Vagina (tissue), 2 donors: ENCODE data around the gene OR51E2. TPM values are rescaled to one million over a fixed set of nuclear protein-coding genes. Genes with fewer than 3 reads are reported as not detected.

ENCODE experiments used
- DNase-seq, 2 donors: peaks; one replicate each; pipeline ENCODE4 v3.0.0-alpha.2; 2017; ENCODE audit errors: extremely low spot score in 2 of 2
- H3K27ac ChIP-seq: fragments of 200-600 bp; sonication (generic); one replicate; pipeline ENCODE4 v1.5.1; 2019
- H3K27me3 ChIP-seq: fragments of 200-600 bp; sonication (generic); one replicate; pipeline ENCODE4 v1.5.1; 2019
- H3K36me3 ChIP-seq, 2 donors: fragments of 200-600 bp; sonication (generic); one replicate each; pipeline ENCODE4 v1.5.1; 2017 to 2019
- H3K4me1 ChIP-seq: fragments of 200-600 bp; sonication (generic); one replicate; pipeline ENCODE4 v1.5.1; 2019
- H3K4me3 ChIP-seq, 2 donors: fragments of 200-600 bp; sonication (generic); 1 replicate in 1 of 2; 2 replicates in 1 of 2; pipeline ENCODE4 v1.5.1; 2016 to 2019
- H3K9me3 ChIP-seq: fragments of 200-600 bp; sonication (generic); one replicate; pipeline ENCODE4 v1.5.1; 2019
- POLR2A ChIP-seq, 2 donors: fragments of 450-650 bp; IDR thresholded peaks; one replicate each; pipeline ENCODE4 v1.6.1; 2017; ENCODE audit warnings: antibody characterized with exemption in 2 of 2, mild to moderate bottlenecking in 2 of 2, moderate library complexity in 2 of 2
- POLR2AphosphoS5 ChIP-seq, 2 donors: sonication (generic); formaldehyde crosslinking; IDR thresholded peaks; one replicate each; pipeline ENCODE4 v1.9.0; 2017; ENCODE audit warnings: antibody characterized with exemption in 2 of 2, mild to moderate bottlenecking in 2 of 2, low read depth in 1 of 2; ENCODE audit not compliant: insufficient read depth in 1 of 2
- intact Hi-C: fragments of 100-400 bp; cut with DNase I; formaldehyde crosslinking; loops from one replicate; pipeline ENCODE4 v1.15.1; 2023
- total RNA-seq: library from RNA; depleted of rRNA; stranded (reverse); fragments of >200 nt; gene quantifications from one replicate; pipeline ENCODE4 v1.2.3, GENCODE V29; 2016
- TF ChIP-seq, protein P1 (sequence below), 3 experiments: fragments of 450-650 bp in 2 of 3; fragments of 200-600 bp in 1 of 3; sonication (generic) in 1 of 3; IDR thresholded peaks; one replicate each; pipeline ENCODE4 v1.5.1; 2017 to 2019; ENCODE audit warnings: antibody characterized with exemption in 3 of 3, mild to moderate bottlenecking in 2 of 3, moderate library complexity in 2 of 3

OR51E2 gene
- total RNA-seq, 1 donor from 2014 or later, result 0.98 TPM

DNA sequence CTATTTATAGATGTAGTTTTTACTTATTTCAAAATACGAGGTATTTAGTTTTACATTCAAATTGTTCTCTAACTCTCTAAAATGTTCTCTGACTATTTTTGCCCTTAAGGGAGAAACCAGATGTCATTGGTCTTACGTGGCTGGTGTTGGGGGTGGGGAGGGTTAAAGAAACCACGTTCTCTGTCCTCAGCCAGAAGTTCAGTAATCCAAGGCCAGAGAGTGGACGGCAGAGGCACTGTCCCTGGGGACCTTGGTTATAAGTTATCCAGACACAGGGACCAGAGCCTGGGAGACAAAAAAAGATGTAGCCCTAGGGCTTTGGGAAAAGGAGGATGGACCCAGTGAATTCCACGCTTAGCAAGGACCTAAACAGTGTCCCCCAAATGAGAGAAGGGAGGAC lies 54.6 kb downstream of the OR51E2 start:
- Histone ChIP-seq H3K27ac (no peak overlapping the region), H3K4me3 (no peak overlapping the region), H3K36me3 (no peaks in the 10 kb centered on the region), H3K9me3 (no peaks in the 10 kb centered on the region), H3K4me1 (peaks cover 8% of the 10 kb centered on the region), H3K27me3 (no peaks in the 10 kb centered on the region)
- no peak for TF ChIP-seq POLR2AphosphoS5 (IDR thresholded peaks at IDR 0.05; ENCODE audit: insufficient read depth in 1 of 2, low read depth in 1 of 2)
- TF ChIP-seq POLR2A (IDR thresholded peaks at IDR 0.05), result no peak
- TF ChIP-seq, protein P1, sequence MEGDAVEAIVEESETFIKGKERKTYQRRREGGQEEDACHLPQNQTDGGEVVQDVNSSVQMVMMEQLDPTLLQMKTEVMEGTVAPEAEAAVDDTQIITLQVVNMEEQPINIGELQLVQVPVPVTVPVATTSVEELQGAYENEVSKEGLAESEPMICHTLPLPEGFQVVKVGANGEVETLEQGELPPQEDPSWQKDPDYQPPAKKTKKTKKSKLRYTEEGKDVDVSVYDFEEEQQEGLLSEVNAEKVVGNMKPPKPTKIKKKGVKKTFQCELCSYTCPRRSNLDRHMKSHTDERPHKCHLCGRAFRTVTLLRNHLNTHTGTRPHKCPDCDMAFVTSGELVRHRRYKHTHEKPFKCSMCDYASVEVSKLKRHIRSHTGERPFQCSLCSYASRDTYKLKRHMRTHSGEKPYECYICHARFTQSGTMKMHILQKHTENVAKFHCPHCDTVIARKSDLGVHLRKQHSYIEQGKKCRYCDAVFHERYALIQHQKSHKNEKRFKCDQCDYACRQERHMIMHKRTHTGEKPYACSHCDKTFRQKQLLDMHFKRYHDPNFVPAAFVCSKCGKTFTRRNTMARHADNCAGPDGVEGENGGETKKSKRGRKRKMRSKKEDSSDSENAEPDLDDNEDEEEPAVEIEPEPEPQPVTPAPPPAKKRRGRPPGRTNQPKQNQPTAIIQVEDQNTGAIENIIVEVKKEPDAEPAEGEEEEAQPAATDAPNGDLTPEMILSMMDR (IDR thresholded peaks at IDR 0.05), result no peak
- DNase-seq, result no peak
- intact Hi-C loops, result no loop called here

GRCh38 chr11:4642043-4642442 lies 55.6 kb downstream of the OR51E2 start:
- no peak overlapping the region for H3K4me3 ChIP-seq
- H3K36me3 ChIP-seq, result no peaks in the 10 kb centered on the region
- no peak for DNase-seq
- no peak overlapping the region for H3K27ac ChIP-seq
- no peaks in the 10 kb centered on the region for H3K9me3 ChIP-seq
- peaks cover under 1% of the 10 kb centered on the region for H3K4me1 ChIP-seq
- TF ChIP-seq, protein P1 (IDR thresholded peaks at IDR 0.05), result no peak
- intact Hi-C loops, result no loop called here
- no peaks in the 10 kb centered on the region for H3K27me3 ChIP-seq

GRCh38 chr11:4641501-4641900 lies 56.2 kb downstream of the OR51E2 start:
- Histone ChIP-seq H3K36me3 (no peaks in the 10 kb centered on the region), H3K4me3 (no peak overlapping the region), H3K27me3 (no peaks in the 10 kb centered on the region), H3K27ac (no peak overlapping the region), H3K4me1 (no peaks in the 10 kb centered on the region), H3K9me3 (no peaks in the 10 kb centered on the region)
- intact Hi-C loops, result no loop called here
- DNase-seq, result no peak
- TF ChIP-seq POLR2A (IDR thresholded peaks at IDR 0.05) (no peak), POLR2AphosphoS5 (IDR thresholded peaks at IDR 0.05; ENCODE audit: insufficient read depth in 1 of 2, low read depth in 1 of 2) (no peak)
- TF ChIP-seq, protein P1 (IDR thresholded peaks at IDR 0.05), result no peak

DNA sequence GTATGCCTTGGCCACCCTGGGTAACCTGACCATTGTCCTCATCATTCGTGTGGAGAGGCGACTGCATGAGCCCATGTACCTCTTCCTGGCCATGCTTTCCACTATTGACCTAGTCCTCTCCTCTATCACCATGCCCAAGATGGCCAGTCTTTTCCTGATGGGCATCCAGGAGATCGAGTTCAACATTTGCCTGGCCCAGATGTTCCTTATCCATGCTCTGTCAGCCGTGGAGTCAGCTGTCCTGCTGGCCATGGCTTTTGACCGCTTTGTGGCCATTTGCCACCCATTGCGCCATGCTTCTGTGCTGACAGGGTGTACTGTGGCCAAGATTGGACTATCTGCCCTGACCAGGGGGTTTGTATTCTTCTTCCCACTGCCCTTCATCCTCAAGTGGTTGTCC lies 57.7 kb downstream of the OR51E2 start:
- DNase-seq, result no peak
- Histone ChIP-seq H3K4me1 (no peaks in the 10 kb centered on the region), H3K36me3 (no peaks in the 10 kb centered on the region), H3K27ac (no peak overlapping the region), H3K9me3 (no peaks in the 10 kb centered on the region), H3K4me3 (no peak overlapping the region), H3K27me3 (no peaks in the 10 kb centered on the region)
- TF ChIP-seq POLR2A (IDR thresholded peaks at IDR 0.05) (no peak), POLR2AphosphoS5 (IDR thresholded peaks at IDR 0.05; ENCODE audit: insufficient read depth in 1 of 2, low read depth in 1 of 2) (no peak)
- TF ChIP-seq, protein P1 (IDR thresholded peaks at IDR 0.05), result no peak
- intact Hi-C loops, result no loop called here

DNA sequence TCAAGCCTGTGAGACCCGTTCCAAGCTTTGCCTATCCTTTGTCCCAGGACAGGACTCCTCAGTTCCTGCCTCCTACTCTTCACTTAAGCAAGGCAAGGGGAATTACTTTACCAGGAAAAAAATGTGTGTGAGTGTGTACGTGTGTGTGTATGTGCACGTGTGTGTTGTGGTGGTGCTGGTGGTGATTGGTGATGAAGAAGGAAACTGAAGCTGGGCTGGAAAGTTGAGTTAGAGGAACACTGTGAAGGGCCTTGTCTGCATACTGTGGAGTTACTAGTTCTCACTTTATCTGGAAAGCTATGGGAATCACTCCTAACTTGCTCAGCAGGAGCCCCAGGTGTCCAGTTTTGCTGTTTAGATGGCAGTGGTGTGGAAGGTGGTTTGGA lies 60.0 kb downstream of the OR51E2 start:
- no peaks in the 10 kb centered on the region for H3K27me3 ChIP-seq

More for the DNA sequence above, 60.0 kb downstream of the OR51E2 start:
- TF ChIP-seq POLR2A (IDR thresholded peaks at IDR 0.05) (no peak), POLR2AphosphoS5 (IDR thresholded peaks at IDR 0.05; ENCODE audit: insufficient read depth in 1 of 2, low read depth in 1 of 2) (no peak)
- TF ChIP-seq, protein P1 (IDR thresholded peaks at IDR 0.05), result no peak
- no peak overlapping the region for H3K27ac ChIP-seq
- H3K4me3 ChIP-seq, result no peak overlapping the region
- intact Hi-C loops, result no loop called here
- no peaks in the 10 kb centered on the region for H3K4me1 ChIP-seq
- H3K36me3 ChIP-seq, result no peaks in the 10 kb centered on the region
- H3K9me3 ChIP-seq, result no peaks in the 10 kb centered on the region
- no peak for DNase-seq
